Fibroblast of peridontal ligament (primary cell): Measurements from ENCODE around the gene CACNA1C.

Experiments
- DNase-seq: peaks from one replicate; pipeline ENCODE4 v3.0.0-alpha.2; 2010; ENCODE audit errors: extremely low read depth

CACNA1C gene

DNA sequence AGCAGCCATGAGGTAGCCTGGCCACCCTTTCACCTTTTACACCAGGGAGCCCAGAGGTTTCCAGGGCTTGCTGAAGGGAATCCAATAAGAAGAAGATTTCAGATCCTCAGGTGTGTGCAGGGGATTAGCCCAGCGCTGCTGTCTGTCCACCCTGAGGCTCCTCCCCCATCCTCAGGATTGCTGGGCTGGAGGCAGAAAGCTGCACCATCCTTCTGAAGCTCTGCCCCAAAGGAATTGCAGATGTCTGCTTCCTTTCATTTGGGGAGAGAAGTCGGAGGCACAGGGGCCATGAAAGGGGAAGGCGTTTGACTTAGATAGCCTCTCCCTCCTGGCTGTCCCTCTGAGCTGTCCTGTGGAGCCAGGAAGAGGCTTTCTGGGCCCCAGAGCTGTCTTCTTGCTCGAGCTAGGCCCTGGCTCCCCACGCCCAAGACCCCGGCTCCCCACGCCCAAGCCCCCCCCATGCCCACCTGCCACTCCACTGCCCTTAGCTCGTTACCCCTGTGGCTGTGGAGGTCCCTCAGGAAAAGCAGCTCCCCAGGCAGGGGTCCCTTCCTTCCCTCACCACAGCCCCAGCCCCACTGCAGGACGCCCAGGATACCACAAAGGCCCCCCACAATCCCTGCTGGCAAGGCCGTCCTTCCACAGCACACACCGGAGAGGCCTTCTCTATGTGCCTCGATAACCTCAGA is 359.0 kb downstream of the CACNA1C start:
- no peak for DNase-seq

- DNase-seq: no peak
Measured at GRCh38 chr12:2412305-2412643, 359.5 kb downstream of the CACNA1C start.

DNA sequence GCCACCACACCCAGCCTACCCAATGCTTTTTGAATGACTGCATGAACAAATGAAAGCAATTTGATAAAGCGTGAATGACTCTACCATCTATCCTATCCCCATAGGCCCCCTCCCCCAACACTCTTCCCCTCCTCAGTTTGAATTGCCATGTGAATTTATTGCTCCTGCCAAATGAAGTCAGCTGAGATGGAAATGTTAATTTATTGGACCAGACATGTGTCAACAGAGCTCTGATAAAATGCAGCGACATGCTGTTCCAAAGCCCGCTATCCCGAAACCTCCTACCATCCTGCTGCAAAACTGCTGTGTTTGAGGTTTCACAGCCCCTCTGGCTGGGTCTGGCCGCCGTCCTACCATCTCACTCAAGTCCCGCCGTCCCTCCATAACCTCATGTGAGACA is 360.5 kb downstream of the CACNA1C start:
- DNase-seq: no peak

GRCh38 chr12:2413999-2414792 is 361.4 kb downstream of the CACNA1C start:
- DNase-seq: no peak

DNA sequence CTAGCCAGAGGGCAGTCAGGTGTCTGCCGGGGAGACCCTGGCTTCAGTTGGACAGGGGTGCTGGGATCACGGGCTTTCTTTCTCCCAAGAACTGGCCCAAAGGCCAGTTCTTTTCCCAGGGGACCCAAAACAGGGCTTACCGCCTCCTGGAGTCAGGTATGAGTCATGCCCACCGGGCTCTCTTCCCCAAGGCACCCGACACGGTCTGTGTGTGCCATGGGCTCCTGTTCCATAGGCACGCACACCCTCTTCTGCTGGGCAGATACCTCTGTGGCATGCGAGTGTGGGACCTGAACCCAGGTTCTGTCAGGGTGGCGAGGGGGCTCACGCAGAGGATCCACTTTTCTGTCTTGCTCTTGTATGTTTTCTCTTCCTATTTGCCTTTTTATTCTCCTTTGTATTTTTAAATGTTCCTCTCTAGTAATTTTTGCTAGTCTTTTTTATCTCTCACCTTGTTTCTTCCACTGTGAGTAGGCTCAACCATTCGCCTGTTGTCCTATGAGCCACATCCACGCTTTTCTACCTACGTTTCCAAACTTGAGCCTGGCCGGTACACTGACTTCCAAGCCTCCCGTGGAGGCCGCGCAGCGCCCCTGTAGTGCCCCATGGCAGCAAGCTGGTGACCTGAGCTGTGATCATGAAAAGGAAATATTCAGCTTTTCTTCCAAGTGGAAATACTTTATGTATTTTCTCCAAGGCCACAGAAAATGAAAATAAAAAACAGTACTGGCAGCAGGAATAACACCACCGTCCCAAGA is 362.2 kb downstream of the CACNA1C start:
- DNase-seq: peak; percentile 29

GRCh38 chr12:2415568-2415944 is 362.8 kb downstream of the CACNA1C start:
- no peak for DNase-seq

- DNase-seq: no peak
Measured at GRCh38 chr12:2416158-2416557, 363.4 kb downstream of the CACNA1C start.

- no peak for DNase-seq
Measured at GRCh38 chr12:2417481-2418160, 364.8 kb downstream of the CACNA1C start.

- DNase-seq: no peak
Measured at GRCh38 chr12:2418579-2418978, 365.8 kb downstream of the CACNA1C start.

DNA sequence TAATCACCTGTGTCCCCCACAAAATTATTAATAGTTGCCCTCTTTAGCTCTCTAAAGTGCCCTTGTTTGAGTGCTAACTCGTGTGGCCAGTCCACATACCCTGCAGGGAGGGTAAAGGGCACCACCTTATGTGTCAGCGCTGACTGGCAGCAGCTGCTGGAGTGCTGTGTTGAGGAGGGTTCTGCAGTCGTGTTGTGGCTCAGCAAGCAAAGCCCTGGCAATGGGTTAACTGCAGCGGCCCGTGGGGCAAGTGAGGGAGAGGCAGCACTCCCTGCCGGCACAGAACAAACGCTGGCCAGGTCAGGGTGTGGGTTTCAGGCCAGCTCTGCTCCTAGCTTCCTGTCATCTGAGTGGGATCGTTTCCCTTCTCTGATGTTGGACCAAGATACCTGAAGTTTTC is 369.8 kb downstream of the CACNA1C start:
- no peak for DNase-seq

GRCh38 chr12:2429032-2429431 is 376.2 kb downstream of the CACNA1C start:
- peak; percentile 57 for DNase-seq

GRCh38 chr12:2431810-2432209 is 379.0 kb downstream of the CACNA1C start:
- peak; percentile 39 for DNase-seq

- DNase-seq: no peak
Measured at GRCh38 chr12:2432856-2433255, 380.1 kb downstream of the CACNA1C start.

- no peak for DNase-seq
Measured at GRCh38 chr12:2435511-2435910, 382.7 kb downstream of the CACNA1C start.

DNA sequence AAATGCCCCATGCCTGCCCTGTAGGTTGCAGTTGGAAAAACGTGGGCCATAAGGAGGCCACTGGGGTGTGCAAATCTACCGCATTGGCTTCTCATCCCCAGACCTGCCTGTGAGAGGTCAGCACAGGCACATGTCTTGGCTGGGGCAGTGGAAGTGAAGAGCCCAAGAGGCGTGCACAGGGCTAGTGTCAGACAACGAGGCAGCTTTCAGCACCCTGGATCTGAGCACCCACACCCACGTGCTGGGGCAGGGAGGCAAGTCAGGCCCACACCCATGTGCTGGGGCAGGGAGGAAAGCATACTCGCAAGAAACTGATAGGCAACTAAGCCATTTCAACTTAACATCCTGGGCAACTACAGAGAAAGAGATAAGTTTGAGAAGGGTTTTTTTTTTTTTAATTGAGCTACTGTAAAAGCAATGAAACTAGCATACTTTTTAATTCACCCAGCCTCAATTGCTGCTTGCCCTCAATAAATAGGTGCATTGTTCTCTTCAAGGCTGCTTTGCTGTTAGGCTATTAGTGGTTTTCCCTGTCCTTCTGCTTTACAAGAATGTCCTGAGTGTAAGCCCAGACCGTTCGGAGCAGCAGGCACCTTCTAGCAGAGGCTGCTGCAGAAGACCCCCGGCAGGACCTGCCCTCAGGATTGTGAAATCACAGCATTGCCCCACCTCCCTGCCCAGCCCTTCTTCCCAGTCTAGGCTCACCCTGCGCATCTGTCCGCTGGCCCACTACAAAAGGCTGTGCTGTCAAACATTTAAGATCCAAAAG is 386.7 kb downstream of the CACNA1C start:
- DNase-seq: no peak

- DNase-seq: no peak
Measured at GRCh38 chr12:2443776-2444175, 391.0 kb downstream of the CACNA1C start.

DNA sequence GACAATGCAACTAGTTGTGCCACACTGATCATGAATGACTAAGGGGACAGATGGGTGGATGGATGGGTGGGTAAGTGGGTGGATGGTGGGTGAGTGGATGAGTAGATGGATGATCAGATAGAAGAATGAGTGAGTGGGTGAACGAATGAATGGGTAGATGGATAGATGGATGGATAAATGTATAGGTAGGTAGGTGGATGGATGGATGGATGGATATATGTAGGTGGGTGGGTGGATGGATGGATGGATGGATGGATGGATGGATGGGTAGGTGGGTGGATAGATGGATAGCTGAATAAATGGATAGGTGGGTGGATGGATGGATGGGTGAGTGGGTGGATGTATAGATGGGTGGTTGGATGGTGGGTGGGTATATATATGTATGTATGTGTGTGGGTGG is 393.2 kb downstream of the CACNA1C start:
- no peak for DNase-seq

DNA sequence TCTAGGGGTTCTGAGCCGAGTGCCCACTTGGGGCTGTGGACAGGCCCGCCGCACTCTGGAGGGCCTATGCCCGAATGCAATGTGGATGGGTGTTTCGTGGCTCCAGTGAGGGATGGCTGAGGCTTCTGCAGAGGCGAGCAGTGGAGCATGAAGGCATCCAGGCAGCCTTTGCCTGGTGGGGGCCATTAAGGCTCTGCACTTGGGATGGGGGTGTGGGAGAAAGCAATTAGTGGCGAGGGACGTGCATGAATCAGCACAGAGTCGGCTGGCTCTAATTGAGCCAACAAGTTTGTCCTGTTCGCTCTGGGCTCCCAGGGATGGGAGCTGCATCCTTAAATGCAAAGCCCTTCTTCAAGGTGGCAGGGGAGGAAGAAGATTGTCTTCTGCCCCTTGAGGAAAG is 395.1 kb downstream of the CACNA1C start:
- DNase-seq: no peak

- DNase-seq: no peak
Measured at GRCh38 chr12:2449586-2449985, 396.8 kb downstream of the CACNA1C start.

- DNase-seq: no peak
Measured at GRCh38 chr12:2450553-2450952, 397.8 kb downstream of the CACNA1C start.

GRCh38 chr12:2451025-2451424 is 398.2 kb downstream of the CACNA1C start:
- peak; percentile 53 for DNase-seq
